NCI-H226 (cell line): ENCODE results near the gene ADAMTS14.

Source experiments
- DNase-seq: peaks from one replicate; pipeline ENCODE4 v3.0.0-alpha.2; 2015

Gene ADAMTS14

DNA sequence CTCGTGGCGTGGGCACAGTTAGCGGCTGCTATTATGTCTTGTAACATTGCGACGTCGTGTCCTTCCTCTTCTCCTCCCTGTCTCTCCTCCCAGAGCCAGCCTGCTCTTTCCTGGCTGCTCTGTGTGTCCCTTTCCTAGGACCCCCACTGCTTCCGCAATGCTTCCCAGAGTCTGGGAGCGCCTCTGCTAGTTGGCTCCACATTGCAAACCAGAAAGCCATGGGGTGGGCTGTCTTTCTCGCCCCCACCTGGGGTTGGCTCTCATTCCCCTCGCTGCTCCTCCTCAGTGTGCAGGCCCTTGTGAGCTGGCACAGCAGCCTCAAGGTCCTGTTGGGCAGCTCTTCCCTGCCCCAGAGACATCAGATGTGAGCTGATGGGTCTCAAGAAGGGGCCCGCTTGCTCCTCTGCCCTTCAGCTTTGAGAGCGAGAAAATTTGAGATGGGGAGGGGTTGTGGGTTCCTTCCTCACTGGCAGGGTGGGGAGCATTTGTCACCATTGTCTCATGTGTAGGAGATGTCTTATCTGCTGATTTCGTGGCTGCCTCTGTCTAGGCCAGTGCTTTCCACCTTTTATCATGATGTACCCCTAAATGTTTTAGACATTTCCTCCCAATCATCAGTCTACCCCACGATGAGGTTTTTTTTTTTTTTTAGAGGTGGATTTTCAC, 3.3 kb downstream of the ADAMTS14 start:
- no peak for DNase-seq

DNA sequence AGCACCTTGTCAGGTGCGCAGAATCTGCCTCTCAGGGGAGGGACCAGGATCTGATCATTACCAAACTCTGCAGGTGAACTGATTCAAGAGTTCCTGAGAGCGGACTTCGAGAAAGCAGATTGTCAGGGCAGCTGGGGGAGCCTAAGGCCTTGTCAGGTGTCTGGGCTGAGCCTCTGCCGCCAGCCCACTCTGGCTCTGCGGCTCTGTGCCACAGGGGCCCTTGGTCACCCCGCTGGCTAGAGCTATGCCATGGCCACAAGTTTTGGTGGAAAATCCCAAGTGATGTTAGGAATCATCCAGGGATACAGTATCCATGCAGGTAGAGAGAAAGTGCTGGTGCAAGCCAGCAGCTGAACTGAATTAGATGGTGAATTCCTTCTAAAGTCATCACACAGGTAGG, 4.2 kb downstream of the ADAMTS14 start:
- no peak for DNase-seq

GRCh38 chr10:70677016-70677415, 4.7 kb downstream of the ADAMTS14 start:
- DNase-seq = no peak

DNA sequence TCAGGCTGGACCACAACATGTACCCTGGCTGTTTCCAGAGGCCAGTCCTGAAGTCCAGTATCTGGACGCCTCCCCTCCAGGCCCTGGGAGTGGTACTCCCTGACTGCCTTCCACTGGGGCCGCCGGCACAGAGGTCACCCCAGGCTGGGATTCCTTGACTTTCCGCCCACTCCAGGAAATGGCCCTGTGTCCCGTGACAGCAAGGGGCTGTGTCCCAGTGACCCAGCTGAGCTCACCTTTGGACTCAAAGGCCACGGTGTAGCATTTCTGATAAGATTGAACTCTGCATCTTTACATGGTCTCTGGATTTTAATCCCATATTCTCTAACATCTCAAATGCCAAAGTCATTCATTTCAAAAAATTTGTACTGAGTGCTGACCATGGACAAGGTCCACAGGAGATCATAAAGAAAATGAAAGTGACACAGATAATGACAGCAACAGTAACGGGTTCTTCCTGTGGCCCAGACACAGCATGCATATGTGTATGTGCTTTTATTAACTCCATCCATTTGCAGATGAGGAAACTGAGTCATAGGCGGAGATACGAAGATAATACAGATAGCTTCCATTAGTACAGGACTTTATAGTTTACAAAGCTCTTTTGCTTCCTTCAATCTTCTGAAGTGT, 5.4 kb downstream of the ADAMTS14 start:
- DNase-seq = no peak

DNA sequence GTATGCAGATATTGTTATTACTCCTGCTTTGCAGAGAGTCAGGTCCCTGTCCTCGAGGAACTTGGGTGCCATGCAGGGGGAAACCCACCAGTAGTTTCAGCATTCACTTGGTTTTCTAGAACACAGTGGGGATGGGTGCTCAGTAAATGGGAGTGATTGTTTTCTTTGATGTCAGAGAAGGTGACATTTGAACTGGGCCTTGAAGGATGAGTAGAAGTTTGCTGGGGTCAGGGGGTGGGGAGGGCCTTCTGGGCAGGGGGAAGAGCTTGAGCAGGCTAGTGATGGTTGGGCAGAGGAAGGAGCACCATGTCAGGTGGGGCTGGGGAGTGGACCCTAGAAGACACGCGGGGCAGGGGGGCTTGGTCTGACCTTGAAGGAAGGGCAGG, 5.9 kb downstream of the ADAMTS14 start:
- DNase-seq = no peak

DNA sequence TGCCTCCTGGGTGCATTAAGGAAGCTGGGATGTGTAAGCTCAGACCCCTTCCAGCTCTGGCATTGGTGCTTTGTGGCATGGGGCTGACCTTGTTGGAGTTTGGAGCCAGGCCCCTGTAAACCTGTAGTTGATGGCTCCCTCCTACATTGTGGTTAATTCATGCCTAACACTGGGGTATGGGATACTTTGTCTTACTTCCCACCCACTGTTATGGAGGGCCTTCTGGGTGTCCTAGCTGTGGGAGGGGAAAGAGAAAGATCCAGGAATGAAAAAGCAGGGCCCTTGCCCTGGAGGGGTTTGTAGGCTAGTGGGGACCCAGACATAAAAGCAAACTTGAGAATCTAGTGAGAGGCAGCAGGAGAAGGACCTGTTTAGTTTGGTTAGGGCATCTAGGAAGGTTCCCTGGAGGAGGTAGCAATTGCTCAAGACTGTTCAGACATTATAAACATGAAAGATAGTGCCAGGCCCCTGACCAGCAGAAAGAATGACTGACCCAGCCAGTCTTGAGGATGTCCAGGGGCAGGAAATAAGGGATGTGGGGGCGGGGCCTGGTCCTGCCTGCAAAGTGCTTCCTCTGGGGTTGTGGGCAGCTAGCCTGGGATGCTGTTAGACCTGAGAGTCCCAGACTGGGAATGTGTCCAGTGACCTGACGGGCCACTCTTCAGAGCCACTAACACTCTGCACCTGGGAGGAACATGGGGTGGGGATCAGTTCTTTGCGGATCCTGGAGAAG, 6.6 kb downstream of the ADAMTS14 start:
- no peak for DNase-seq

DNA sequence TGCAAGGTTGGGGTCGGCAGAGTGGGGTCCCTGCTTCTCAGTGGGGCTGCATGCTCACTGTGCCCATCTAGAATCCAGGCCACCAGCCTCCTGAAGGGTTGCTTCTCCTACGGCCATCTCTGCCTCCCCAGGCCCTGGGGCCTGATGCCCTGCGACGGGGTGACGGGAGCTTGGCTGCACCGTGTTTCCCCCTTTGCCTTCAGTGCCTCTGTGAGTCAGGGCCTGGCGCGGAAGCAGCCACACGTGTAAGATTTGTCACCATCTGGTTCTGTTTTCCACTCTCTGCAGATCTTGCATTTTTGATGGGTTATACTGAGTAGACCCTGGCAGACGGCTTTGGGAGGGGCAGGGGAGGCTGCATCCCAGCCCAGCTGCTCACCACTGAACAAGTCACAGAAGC, 7.2 kb downstream of the ADAMTS14 start:
- DNase-seq = no peak

DNA sequence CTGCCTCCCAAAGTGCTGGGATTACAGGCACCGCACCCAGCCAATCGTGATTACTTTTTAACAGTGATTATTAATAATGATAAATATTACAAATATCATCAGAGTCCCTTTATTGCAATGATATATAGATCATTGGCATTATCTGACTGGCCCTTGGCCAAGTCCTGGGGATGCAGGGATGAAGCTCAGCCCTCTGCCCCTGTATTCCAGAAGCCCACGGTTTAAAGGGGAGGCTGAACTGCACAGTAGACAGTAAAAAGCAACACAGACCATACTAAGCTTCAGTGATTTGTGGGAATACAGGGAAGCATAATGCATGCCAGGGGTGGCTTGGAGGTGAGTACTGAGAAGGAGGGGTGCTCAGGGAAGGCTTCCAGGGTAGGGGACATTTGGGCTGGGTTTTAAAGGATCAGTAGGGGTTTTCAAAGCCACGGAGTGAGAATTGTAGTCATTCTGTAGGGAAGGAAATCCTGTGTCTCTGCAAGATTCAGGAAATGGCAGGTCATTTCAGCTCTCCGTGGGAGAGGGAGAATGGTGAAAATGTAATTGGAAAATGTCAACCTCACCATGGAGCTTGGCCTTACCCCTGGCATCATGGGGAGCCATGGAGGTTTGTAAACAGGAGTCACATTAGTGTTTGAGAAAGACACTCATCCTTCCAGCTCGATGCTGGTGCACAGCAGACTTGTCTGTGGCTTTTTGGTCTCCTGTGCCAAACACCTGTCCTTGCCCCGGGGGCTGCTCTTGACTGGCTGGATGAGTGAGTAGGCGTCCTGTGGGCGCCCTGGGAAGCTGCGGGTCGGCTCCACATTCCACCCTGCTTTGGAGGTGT, 8.8 kb downstream of the ADAMTS14 start:
- DNase-seq = no peak

- DNase-seq = no peak
These were observed 9.4 kb downstream of the ADAMTS14 start for GRCh38 chr10:70681731-70682005.

- DNase-seq = no peak
These were observed 10.8 kb downstream of the ADAMTS14 start for GRCh38 chr10:70682920-70683600.

- DNase-seq = no peak
These were observed 11.3 kb downstream of the ADAMTS14 start for GRCh38 chr10:70683601-70683934.

DNA sequence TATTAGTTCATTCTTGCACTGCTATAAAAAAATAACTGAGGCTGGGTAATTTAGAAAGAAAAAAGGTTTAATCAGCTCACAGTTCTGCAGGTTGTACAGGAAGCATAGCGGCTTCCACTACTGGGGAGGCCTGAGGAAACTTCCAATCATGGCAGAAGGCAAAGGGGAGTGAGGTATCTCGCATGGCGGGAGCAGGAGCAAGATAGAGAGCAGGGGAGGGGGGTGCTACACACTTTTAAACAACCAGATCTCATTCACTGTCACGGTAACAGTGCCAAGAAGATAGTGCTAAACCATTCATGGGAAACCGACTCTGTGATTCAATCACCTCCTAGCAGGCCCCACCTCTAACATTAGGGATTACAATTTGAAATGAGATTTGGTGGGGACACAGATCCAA, 11.6 kb downstream of the ADAMTS14 start:
- DNase-seq = no peak

- no peak for DNase-seq
These were observed 12.1 kb downstream of the ADAMTS14 start for GRCh38 chr10:70684374-70684773.

DNA sequence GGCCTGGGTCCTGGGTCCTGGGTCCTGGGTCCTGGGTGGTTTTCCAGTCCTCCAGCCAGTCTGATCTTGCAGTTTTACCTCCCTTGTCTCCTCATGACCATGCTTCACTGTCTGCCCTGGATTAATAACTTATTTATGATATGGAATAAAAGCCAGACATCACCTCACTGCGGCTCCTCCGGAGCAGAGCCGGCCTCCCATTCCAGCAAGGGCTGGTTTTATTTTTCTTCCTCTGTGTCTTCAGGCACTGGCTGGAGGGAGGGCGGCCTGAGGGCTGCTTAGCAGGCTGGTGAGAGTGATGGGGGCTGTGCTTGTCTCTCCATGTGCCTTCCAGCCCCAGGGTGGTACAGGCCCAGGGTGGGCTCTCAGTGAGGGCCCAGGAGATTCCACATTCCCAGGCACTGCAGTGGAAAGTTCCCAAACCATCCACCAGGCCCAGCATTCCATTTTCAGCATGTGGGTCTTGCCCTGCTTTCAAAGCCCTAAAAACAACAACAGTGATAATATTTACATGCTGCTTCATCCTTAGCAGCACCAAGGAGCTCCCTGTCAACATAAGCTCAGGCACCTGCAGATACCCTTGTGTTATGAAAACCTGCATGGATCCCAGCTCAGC, 12.6 kb downstream of the ADAMTS14 start:
- DNase-seq = no peak

DNA sequence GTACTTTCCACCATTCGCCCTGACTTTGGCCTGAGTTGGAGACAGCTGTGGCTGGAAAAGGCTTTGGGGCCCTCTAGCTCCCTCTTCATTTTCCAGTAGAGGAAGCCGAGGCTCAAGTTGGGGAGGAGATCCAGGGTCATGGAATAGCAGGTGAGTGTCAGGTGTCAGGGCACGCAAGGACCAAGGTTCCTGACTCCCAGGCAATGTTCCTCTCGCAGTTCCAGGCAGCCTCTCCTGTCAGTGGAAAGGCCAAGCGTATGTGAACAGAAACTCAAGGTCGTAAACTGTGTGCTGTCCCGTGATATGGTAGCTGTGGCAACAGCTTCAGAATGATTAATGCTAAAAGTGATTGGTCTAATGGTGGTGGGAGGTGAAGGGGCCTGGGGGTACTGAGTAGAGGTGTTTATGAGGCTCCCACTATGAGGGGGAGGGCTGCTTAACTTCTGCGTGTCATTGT, 13.2 kb downstream of the ADAMTS14 start:
- DNase-seq = no peak

- no peak for DNase-seq
These were observed 16.5 kb downstream of the ADAMTS14 start for GRCh38 chr10:70688828-70689227.

- DNase-seq = no peak
These were observed 17.4 kb downstream of the ADAMTS14 start for GRCh38 chr10:70689661-70690060.

- DNase-seq = no peak
These were observed 18.3 kb downstream of the ADAMTS14 start for GRCh38 chr10:70690589-70690988.

- no peak for DNase-seq
These were observed 19.3 kb downstream of the ADAMTS14 start for GRCh38 chr10:70691611-70692010.

GRCh38 chr10:70692043-70692603, 19.8 kb downstream of the ADAMTS14 start:
- DNase-seq = no peak

GRCh38 chr10:70693619-70694335, 21.5 kb downstream of the ADAMTS14 start:
- DNase-seq = no peak
